GM19324 (cell line): Measurements from ENCODE around the gene FUCA1.
"Not testable (repeated sequence)": the region's sequence is repeated elsewhere in the genome, so short reads cannot be mapped to it uniquely, and the experiment has no call there.

Experiments
- ATAC-seq: cut with Tn5 transposase; IDR thresholded peaks from one replicate; pipeline ENCODE4 v1.9.1; 2021; ENCODE audit warnings: mild to moderate bottlenecking, moderate library complexity; ENCODE audit not compliant: unreplicated experiment, low FRiP score

Gene FUCA1

GRCh38 chr1:23804183-23804835 is 63.8 kb downstream of the FUCA1 start:
- no peak for ATAC-seq

GRCh38 chr1:23803674-23804073 is 64.4 kb downstream of the FUCA1 start:
- no peak for ATAC-seq

GRCh38 chr1:23802809-23803342 is 65.2 kb downstream of the FUCA1 start:
- ATAC-seq = not testable (repeated sequence)

GRCh38 chr1:23801876-23802275 is 66.2 kb downstream of the FUCA1 start:
- ATAC-seq = no peak

GRCh38 chr1:23801338-23801748 is 66.7 kb downstream of the FUCA1 start:
- ATAC-seq = no peak

- peak; percentile 84 for ATAC-seq
These were observed 67.4 kb downstream of the FUCA1 start, which contains the start of gene GALE for GRCh38 chr1:23800400-23801337. GALE (minus strand) TSS chr1:23800754; CDS start chr1:23799007, 1,747 bp downstream.

GRCh38 chr1:23799570-23800399 is 68.3 kb downstream of the FUCA1 start:
- peak; percentile 10 for ATAC-seq

- ATAC-seq = no peak
These were observed 68.9 kb downstream of the FUCA1 start for GRCh38 chr1:23799255-23799569.

GRCh38 chr1:23798662-23799142 is 69.4 kb downstream of the FUCA1 start:
- no peak for ATAC-seq

- no peak for ATAC-seq
These were observed 70.3 kb downstream of the FUCA1 start for GRCh38 chr1:23797478-23798448.

- ATAC-seq = no peak
These were observed 71.4 kb downstream of the FUCA1 start for GRCh38 chr1:23796466-23797271.

- no peak for ATAC-seq
These were observed 72.2 kb downstream of the FUCA1 start for GRCh38 chr1:23795676-23796465.
